Measurements from ENCODE around the gene SBNO2.
A peak's percentile ranks its signal among the peaks of the same experiment; 100 is the strongest.

Gene SBNO2

GRCh38 chr19:1173845-1174809 is at the start of gene SBNO2:
Gene SBNO2 (minus strand): TSS chr19:1174268. CDS start chr19:1154276, 19,992 bp downstream.
- H3K4me1 ChIP-seq (ENCODE audit: control insufficient read depth, insufficient read depth, low read length), result peaks cover 44% of the 10 kb centered on the region
- H3K27ac ChIP-seq (ENCODE audit: low read length), result peak within 1 kb of the TSS; percentile 86
- H3K4me3 ChIP-seq (ENCODE audit: low read length in 2 of 2), result peak within 1 kb of the TSS; percentile 80 to 81
- H3K36me3 ChIP-seq (ENCODE audit: control insufficient read depth in 2 of 2, insufficient read depth in 2 of 2, low read length in 2 of 2), result no peaks in the 10 kb centered on the region
- H3K9ac ChIP-seq (ENCODE audit: low read length in 2 of 2), result peak within 1 kb of the TSS; percentile 84 to 93
- H3K27me3 ChIP-seq (ENCODE audit: control insufficient read depth in 1 of 2, insufficient read depth in 2 of 2, low read length in 2 of 2), result no peaks in the 10 kb centered on the region
- no peaks in the 10 kb centered on the region for H3K9me3 ChIP-seq (ENCODE audit: control insufficient read depth in 2 of 2, low read length in 2 of 2)

- Histone ChIP-seq H3K9me3 (ENCODE audit: control insufficient read depth in 2 of 2, low read length in 2 of 2) (no peaks in the 10 kb centered on the region), H3K4me3 (ENCODE audit: low read length in 2 of 2) (no peak overlapping the region), H3K36me3 (ENCODE audit: control insufficient read depth in 2 of 2, insufficient read depth in 2 of 2, low read length in 2 of 2) (peaks cover 16 to 18% of the 10 kb centered on the region in 2 donors), H3K27ac (ENCODE audit: low read length) (no peak overlapping the region), H3K27me3 (ENCODE audit: control insufficient read depth in 1 of 2, insufficient read depth in 2 of 2, low read length in 2 of 2) (no peaks in the 10 kb centered on the region), H3K9ac (ENCODE audit: low read length in 2 of 2) (peak overlapping the region in 1 of 2 donors; percentile 14), H3K4me1 (ENCODE audit: control insufficient read depth, insufficient read depth, low read length) (peaks cover 27% of the 10 kb centered on the region)
These were observed 49.2 kb upstream of the SBNO2 start for GRCh38 chr19:1223018-1223855.

GRCh38 chr19:1222394-1222793 is 48.3 kb upstream of the SBNO2 start:
- Histone ChIP-seq H3K27me3 (ENCODE audit: control insufficient read depth in 1 of 2, insufficient read depth in 2 of 2, low read length in 2 of 2) (no peaks in the 10 kb centered on the region), H3K4me3 (ENCODE audit: low read length in 2 of 2) (no peak overlapping the region), H3K9ac (ENCODE audit: low read length in 2 of 2) (no peak overlapping the region), H3K36me3 (ENCODE audit: control insufficient read depth in 2 of 2, insufficient read depth in 2 of 2, low read length in 2 of 2) (peaks cover 16 to 18% of the 10 kb centered on the region in 2 donors), H3K9me3 (ENCODE audit: control insufficient read depth in 2 of 2, low read length in 2 of 2) (no peaks in the 10 kb centered on the region), H3K27ac (ENCODE audit: low read length) (no peak overlapping the region), H3K4me1 (ENCODE audit: control insufficient read depth, insufficient read depth, low read length) (peaks cover 33% of the 10 kb centered on the region)

GRCh38 chr19:1221904-1222255 is 47.8 kb upstream of the SBNO2 start:
- H3K4me3 ChIP-seq (ENCODE audit: low read length in 2 of 2), result no peak overlapping the region
- peaks cover 14 to 16% of the 10 kb centered on the region in 2 donors for H3K36me3 ChIP-seq (ENCODE audit: control insufficient read depth in 2 of 2, insufficient read depth in 2 of 2, low read length in 2 of 2)
- H3K27ac ChIP-seq (ENCODE audit: low read length), result no peak overlapping the region
- H3K9me3 ChIP-seq (ENCODE audit: control insufficient read depth in 2 of 2, low read length in 2 of 2), result no peaks in the 10 kb centered on the region
- H3K27me3 ChIP-seq (ENCODE audit: control insufficient read depth in 1 of 2, insufficient read depth in 2 of 2, low read length in 2 of 2), result no peaks in the 10 kb centered on the region
- H3K4me1 ChIP-seq (ENCODE audit: control insufficient read depth, insufficient read depth, low read length), result peaks cover 38% of the 10 kb centered on the region
- peak overlapping the region in 1 of 2 donors; percentile 21 for H3K9ac ChIP-seq (ENCODE audit: low read length in 2 of 2)

GRCh38 chr19:1220976-1221903 is 47.2 kb upstream of the SBNO2 start:
- Histone ChIP-seq H3K9me3 (ENCODE audit: control insufficient read depth in 2 of 2, low read length in 2 of 2) (no peaks in the 10 kb centered on the region), H3K27ac (ENCODE audit: low read length) (no peak overlapping the region), H3K4me1 (ENCODE audit: control insufficient read depth, insufficient read depth, low read length) (peaks cover 43% of the 10 kb centered on the region), H3K9ac (ENCODE audit: low read length in 2 of 2) (peak overlapping the region in 1 of 2 donors; percentile 21), H3K36me3 (ENCODE audit: control insufficient read depth in 2 of 2, insufficient read depth in 2 of 2, low read length in 2 of 2) (peaks cover 14 to 16% of the 10 kb centered on the region in 2 donors), H3K4me3 (ENCODE audit: low read length in 2 of 2) (no peak overlapping the region), H3K27me3 (ENCODE audit: control insufficient read depth in 1 of 2, insufficient read depth in 2 of 2, low read length in 2 of 2) (no peaks in the 10 kb centered on the region)

- Histone ChIP-seq H3K4me1 (ENCODE audit: control insufficient read depth, insufficient read depth, low read length) (peaks cover 50% of the 10 kb centered on the region), H3K36me3 (ENCODE audit: control insufficient read depth in 2 of 2, insufficient read depth in 2 of 2, low read length in 2 of 2) (peaks cover 14 to 16% of the 10 kb centered on the region in 2 donors), H3K27me3 (ENCODE audit: control insufficient read depth in 1 of 2, insufficient read depth in 2 of 2, low read length in 2 of 2) (no peaks in the 10 kb centered on the region), H3K4me3 (ENCODE audit: low read length in 2 of 2) (no peak overlapping the region), H3K9me3 (ENCODE audit: control insufficient read depth in 2 of 2, low read length in 2 of 2) (no peaks in the 10 kb centered on the region), H3K9ac (ENCODE audit: low read length in 2 of 2) (no peak overlapping the region), H3K27ac (ENCODE audit: low read length) (no peak overlapping the region)
These were observed 46.4 kb upstream of the SBNO2 start for GRCh38 chr19:1220477-1220930.

GRCh38 chr19:1219786-1220476 is 45.9 kb upstream of the SBNO2 start:
- H3K27ac ChIP-seq (ENCODE audit: low read length), result no peak overlapping the region
- H3K4me3 ChIP-seq (ENCODE audit: low read length in 2 of 2), result no peak overlapping the region
- no peaks in the 10 kb centered on the region for H3K27me3 ChIP-seq (ENCODE audit: control insufficient read depth in 1 of 2, insufficient read depth in 2 of 2, low read length in 2 of 2)
- no peak overlapping the region for H3K9ac ChIP-seq (ENCODE audit: low read length in 2 of 2)
- peaks cover 14 to 16% of the 10 kb centered on the region in 2 donors for H3K36me3 ChIP-seq (ENCODE audit: control insufficient read depth in 2 of 2, insufficient read depth in 2 of 2, low read length in 2 of 2)
- H3K4me1 ChIP-seq (ENCODE audit: control insufficient read depth, insufficient read depth, low read length), result peaks cover 55% of the 10 kb centered on the region
- H3K9me3 ChIP-seq (ENCODE audit: control insufficient read depth in 2 of 2, low read length in 2 of 2), result no peaks in the 10 kb centered on the region

GRCh38 chr19:1218751-1219567 is 44.9 kb upstream of the SBNO2 start:
- Histone ChIP-seq H3K9me3 (ENCODE audit: control insufficient read depth in 2 of 2, low read length in 2 of 2) (no peaks in the 10 kb centered on the region), H3K4me3 (ENCODE audit: low read length in 2 of 2) (no peak overlapping the region), H3K4me1 (ENCODE audit: control insufficient read depth, insufficient read depth, low read length) (peaks cover 65% of the 10 kb centered on the region), H3K36me3 (ENCODE audit: control insufficient read depth in 2 of 2, insufficient read depth in 2 of 2, low read length in 2 of 2) (peaks cover 10 to 16% of the 10 kb centered on the region in 2 donors), H3K9ac (ENCODE audit: low read length in 2 of 2) (peak overlapping the region; percentile 45 to 47), H3K27ac (ENCODE audit: low read length) (peak overlapping the region; percentile 49), H3K27me3 (ENCODE audit: control insufficient read depth in 1 of 2, insufficient read depth in 2 of 2, low read length in 2 of 2) (no peaks in the 10 kb centered on the region)

GRCh38 chr19:1217366-1217765 is 43.3 kb upstream of the SBNO2 start:
- Histone ChIP-seq H3K4me3 (ENCODE audit: low read length in 2 of 2) (no peak overlapping the region), H3K27ac (ENCODE audit: low read length) (peak overlapping the region; percentile 49), H3K9me3 (ENCODE audit: control insufficient read depth in 2 of 2, low read length in 2 of 2) (no peaks in the 10 kb centered on the region), H3K36me3 (ENCODE audit: control insufficient read depth in 2 of 2, insufficient read depth in 2 of 2, low read length in 2 of 2) (peaks cover 9 to 10% of the 10 kb centered on the region in 2 donors), H3K4me1 (ENCODE audit: control insufficient read depth, insufficient read depth, low read length) (peaks cover 75% of the 10 kb centered on the region), H3K27me3 (ENCODE audit: control insufficient read depth in 1 of 2, insufficient read depth in 2 of 2, low read length in 2 of 2) (no peaks in the 10 kb centered on the region), H3K9ac (ENCODE audit: low read length in 2 of 2) (no peak overlapping the region)

Measured in stomach smooth muscle (tissue), 2 donors.